GM19438 (cell line): ENCODE data around the gene INVS.
"Not testable (repeated sequence)": the region's sequence is repeated elsewhere in the genome, so short reads cannot be mapped to it uniquely, and the experiment has no call there.

Source experiments
- ATAC-seq: cut with Tn5 transposase; IDR thresholded peaks from one replicate; pipeline ENCODE4 v1.9.1; 2021; ENCODE audit warnings: low read depth; ENCODE audit not compliant: unreplicated experiment

The INVS gene, protein sequence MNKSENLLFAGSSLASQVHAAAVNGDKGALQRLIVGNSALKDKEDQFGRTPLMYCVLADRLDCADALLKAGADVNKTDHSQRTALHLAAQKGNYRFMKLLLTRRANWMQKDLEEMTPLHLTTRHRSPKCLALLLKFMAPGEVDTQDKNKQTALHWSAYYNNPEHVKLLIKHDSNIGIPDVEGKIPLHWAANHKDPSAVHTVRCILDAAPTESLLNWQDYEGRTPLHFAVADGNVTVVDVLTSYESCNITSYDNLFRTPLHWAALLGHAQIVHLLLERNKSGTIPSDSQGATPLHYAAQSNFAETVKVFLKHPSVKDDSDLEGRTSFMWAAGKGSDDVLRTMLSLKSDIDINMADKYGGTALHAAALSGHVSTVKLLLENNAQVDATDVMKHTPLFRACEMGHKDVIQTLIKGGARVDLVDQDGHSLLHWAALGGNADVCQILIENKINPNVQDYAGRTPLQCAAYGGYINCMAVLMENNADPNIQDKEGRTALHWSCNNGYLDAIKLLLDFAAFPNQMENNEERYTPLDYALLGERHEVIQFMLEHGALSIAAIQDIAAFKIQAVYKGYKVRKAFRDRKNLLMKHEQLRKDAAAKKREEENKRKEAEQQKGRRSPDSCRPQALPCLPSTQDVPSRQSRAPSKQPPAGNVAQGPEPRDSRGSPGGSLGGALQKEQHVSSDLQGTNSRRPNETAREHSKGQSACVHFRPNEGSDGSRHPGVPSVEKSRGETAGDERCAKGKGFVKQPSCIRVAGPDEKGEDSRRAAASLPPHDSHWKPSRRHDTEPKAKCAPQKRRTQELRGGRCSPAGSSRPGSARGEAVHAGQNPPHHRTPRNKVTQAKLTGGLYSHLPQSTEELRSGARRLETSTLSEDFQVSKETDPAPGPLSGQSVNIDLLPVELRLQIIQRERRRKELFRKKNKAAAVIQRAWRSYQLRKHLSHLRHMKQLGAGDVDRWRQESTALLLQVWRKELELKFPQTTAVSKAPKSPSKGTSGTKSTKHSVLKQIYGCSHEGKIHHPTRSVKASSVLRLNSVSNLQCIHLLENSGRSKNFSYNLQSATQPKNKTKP

DNA sequence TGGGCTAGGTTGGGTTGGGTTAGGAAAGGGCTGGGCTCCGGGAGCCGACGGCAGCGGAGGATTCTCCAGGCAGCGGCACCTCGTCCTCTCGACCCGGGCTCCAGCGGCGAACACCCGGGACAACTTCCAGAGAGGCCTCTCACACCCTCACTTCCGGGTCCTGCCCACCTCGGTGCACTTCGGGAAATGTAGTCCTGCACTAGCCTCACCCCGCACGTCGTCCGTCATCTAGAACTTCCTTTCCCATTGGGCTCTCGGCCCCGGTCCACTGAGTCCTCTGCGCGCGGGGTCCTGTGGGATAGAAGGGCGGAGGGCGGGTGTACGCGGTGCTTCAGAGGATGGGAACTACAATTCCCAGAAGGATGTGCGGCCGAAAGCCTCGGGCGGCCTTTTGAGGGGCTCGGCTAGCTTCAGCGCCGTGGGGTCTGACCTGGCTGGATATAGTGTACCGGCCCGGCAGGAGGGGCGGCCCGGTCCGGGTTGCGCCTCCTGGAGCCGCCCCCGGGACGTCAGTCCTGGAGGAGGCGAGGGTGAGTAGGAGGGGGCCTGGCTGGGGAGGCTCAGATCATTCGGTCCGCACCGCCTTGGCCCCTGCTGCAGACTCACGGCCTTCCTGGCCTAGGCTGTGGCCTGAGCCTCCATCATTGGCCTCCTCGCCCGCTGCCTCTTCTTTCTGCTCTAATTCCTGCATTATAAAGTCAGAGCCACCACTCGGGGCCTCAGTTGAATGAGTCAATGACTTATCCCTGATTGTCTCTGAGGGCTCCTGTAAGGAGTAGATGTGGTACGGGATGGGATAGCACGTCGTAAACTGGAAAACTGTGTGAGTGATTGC lies at the start of gene INVS, which contains the start of gene ERP44:
Gene INVS, plus strand, starts transcription at position 357 of the 835 bp plus-strand sequence. CDS start 5,279 bp downstream, outside the sequence.
Gene ERP44, minus strand, starts transcription at position 114 of the 835 bp plus-strand sequence. CDS start 160 bp downstream, outside the sequence.
- ATAC-seq = peak; percentile 97

DNA sequence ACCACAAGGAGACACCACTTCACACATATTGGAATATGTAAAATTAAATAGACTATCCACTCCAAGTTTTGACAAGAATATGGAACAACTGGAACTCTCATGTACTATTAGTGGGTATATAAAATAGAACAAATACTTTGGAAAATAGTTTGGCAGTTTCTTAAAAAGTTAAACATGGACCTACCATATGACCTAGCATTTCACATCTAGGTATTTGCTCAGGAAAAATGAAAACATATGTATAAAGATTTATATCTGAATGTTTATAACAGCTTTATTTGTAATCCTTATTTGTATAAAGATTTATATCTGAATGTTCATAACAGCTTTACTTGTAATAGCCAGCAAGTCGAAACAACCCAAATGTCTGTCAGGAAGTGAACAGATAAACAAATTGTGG lies 49.5 kb upstream of the INVS start:
- ATAC-seq = no peak

DNA sequence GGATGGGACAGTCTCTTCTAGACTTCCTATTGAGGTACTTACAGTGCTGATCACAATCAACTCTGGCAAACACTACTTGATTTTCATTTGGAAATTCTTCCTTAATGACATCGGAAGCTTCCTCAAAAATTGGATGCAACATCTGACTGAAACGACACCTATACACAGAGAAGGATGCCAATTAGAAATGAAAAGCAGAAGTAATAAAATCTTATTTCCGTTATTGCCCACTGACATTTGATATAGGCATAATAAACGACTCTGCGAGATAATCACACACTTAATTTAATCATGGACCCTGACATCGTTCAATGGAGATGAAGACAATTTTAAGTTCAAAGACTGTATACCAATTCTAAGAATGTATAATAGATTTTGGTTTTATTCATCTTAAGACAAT lies 46.7 kb upstream of the INVS start:
- no peak for ATAC-seq

DNA sequence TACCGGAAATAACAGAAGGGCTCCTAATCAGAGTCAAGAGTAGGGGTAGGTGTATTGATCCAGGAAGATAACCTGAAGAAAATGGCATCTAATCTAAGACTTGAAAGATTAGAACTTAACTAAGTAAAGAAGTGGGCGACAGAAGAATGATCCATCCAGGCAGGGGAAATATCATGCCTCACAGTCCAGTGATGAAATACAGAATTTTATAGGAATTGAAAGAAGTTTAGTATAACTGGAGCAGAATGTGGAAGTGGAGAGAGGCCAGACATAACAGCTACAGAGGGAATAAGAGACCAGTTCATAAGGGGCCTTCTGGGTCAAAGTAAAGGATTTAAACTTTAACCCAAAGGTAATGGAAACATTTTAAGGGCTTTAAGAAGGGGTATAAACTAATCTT lies 42.5 kb upstream of the INVS start:
- no peak for ATAC-seq

GRCh38 chr9:100057624-100058023 lies 41.4 kb upstream of the INVS start:
- ATAC-seq = no peak

- peak; percentile 74 for ATAC-seq
These were observed 40.1 kb upstream of the INVS start for GRCh38 chr9:100058699-100059579.

GRCh38 chr9:100062683-100063082 lies 36.4 kb upstream of the INVS start:
- not testable (repeated sequence) for ATAC-seq

DNA sequence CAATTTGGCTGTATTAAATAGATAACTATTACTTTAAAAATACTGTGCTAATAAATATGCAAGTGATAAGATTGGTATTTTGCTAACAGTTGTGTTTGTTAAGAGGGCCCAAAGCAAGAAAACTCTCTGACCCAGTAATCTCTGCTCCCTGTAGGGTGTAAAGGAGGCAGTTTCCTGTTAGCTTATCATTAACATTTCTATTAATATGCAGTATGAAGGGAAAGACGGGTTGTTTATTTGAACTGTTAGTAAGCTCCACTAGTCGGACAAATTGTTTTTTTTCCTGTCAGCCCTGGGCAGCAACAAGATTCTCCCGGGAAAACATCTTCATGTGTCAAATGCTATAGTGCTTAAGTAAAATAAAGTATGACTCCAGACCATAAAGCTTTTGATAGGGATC lies 35.9 kb upstream of the INVS start:
- no peak for ATAC-seq

- no peak for ATAC-seq
These were observed 34.0 kb upstream of the INVS start for GRCh38 chr9:100064872-100065581.

DNA sequence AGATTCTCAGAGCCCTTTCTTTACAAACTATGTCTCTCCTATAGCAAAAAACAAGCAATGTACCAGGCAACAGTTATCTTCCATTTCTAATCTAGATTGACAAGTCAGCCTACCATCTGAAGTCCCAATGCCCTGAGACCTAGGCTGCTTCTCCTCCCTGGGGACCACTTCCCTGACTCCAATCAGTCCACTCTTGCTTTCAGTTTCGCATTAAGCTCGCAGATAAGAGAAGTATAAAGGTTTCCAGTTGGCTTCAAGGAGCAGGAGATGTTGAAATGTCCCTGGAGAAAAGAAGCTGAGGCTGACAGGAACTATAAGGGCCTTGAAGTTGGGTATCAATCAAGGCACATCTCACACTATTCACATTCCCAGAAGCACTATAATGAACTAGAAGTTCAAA lies 32.5 kb upstream of the INVS start:
- ATAC-seq = peak; percentile 71

DNA sequence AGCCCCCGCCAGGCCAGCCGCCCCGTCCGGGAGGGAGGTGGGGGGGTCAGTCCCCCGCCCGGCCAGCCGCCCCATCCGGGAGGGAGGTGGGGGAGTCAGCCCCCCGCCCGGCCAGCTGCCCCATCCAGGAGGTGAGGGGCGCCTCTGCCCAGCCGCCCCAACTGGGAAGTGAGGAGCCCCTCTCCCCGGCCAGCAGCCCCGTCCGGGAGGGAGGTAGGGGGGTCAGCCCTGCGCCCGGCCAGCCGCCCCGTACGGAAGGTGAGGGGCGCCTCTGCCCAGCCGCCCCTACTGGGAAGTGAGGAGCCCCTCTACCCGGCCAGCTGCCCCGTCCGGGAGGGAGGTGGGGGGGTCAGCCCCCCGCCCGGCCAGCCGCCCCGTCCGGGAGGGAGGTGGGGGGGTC lies 31.1 kb upstream of the INVS start:
- not testable (repeated sequence) for ATAC-seq

GRCh38 chr9:100069068-100069467 lies 30.0 kb upstream of the INVS start:
- ATAC-seq = not testable (repeated sequence)

- no peak for ATAC-seq
These were observed 28.7 kb upstream of the INVS start for GRCh38 chr9:100070104-100071041.

DNA sequence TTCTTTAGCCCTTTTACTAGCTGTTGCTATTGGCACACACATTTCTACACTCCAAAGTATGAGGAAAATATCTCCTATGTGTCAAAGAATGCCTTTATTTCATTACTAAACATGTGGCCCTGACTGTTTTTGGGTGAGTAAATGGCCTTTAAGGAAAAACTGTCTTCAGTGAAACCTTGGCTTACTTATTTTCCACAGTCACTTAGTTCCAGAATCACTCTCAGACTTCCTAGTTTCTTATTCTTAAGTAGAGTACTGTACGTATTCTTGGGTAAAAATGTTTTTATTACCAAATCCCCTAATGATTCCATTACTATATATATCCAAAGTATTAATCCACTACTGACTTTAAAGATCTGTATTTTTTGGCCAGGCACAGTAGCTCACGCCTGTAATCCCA lies 27.8 kb upstream of the INVS start:
- ATAC-seq = no peak

- no peak for ATAC-seq
These were observed 26.2 kb upstream of the INVS start for GRCh38 chr9:100072805-100073204.

DNA sequence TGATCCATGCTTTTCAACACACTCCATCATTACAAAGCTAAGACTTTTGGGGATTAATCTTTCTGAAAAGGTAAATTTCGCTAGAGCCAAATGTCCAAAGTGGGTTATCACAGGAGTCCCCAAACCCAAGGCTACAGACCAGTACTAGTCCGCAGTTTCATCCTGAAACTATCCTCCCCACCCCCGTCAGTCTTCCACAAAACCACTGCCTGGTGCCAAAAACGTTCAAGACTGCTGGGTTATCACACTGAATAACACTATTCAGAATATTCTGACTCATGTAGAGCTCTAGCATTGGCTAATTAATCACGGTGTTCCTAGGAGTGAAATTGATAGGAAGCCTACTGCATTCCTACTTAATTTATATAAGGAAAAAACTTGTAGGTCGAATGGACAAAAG lies 24.9 kb upstream of the INVS start:
- no peak for ATAC-seq

GRCh38 chr9:100074989-100075388 lies 24.1 kb upstream of the INVS start:
- ATAC-seq = no peak
